Endothelial cell of umbilical vein (primary cell): ENCODE data around the gene CD320. TPM values are rescaled to one million over a fixed set of nuclear protein-coding genes. Genes with fewer than 3 reads are reported as not detected.

ENCODE experiments used
- BruUV-seq: library from RNA; stranded (reverse); fragments of 400-500 nt; replicated peaks from 2 replicates; lab custom pipeline; 2021; lab: Mats Ljungman, UMichigan
- CTCF ChIA-PET: fragments of 300-600, 350-600 bp; sonication (Branson Sonifier 250); formaldehyde crosslinking; loops from one replicate; lab custom pipeline; 2021; ENCODE audit warnings: antibody characterized with exemption, inconsistent platforms; lab: Charles Lee
- POLR2A ChIA-PET: fragments of 300-600, 350-600 bp; sonication (Branson Sonifier 250); formaldehyde crosslinking; loops from one replicate; lab custom pipeline; 2021; ENCODE audit warnings: antibody characterized with exemption, inconsistent platforms; lab: Charles Lee
- DNase-seq: peaks from one replicate; pipeline ENCODE4 v3.0.0-alpha.2; 2011; ENCODE audit warnings: low read depth, low spot score
- FAIRE-seq: peaks from 2 replicates; lab custom pipeline; 2011; peaks lifted over from hg19 to GRCh38; lab: Jason Lieb, UNC
- H2AFZ ChIP-seq: 2 replicates; pipeline ENCODE4 v1.6.0; 2012; ENCODE audit warnings: low read depth, low read length, control low read depth, inconsistent platforms
- H3K27ac ChIP-seq: 2 replicates; pipeline ENCODE4 v1.5.1; 2011; ENCODE audit warnings: low read depth, mild to moderate bottlenecking, control low read depth, low read length, moderate library complexity; ENCODE audit not compliant: insufficient read depth
- H3K27me3 ChIP-seq, 2 experiments: 2 replicates each; pipeline versions ENCODE4 v1.6.0 to v1.6.1; 2011; ENCODE audit warnings: low read length in 2 of 2, mixed read lengths in 1 of 2; ENCODE audit not compliant: control insufficient read depth in 2 of 2, insufficient read depth in 2 of 2
- H3K36me3 ChIP-seq, 2 experiments: 2 replicates in 1 of 2; 3 replicates in 1 of 2; pipeline ENCODE4 v1.5.1; 2011; ENCODE audit warnings: low read length in 2 of 2, mild to moderate bottlenecking in 1 of 2, moderate library complexity in 1 of 2; ENCODE audit not compliant: control insufficient read depth in 2 of 2, insufficient read depth in 2 of 2; ENCODE audit errors: extremely low read depth in 1 of 2
- H3K4me1 ChIP-seq: 3 replicates; pipeline ENCODE4 v1.5.1; 2011; ENCODE audit warnings: mild to moderate bottlenecking, low read length; ENCODE audit not compliant: control insufficient read depth, insufficient read depth; ENCODE audit errors: extremely low read depth
- H3K4me2 ChIP-seq: 2 replicates; pipeline ENCODE4 v1.6.1; 2011; ENCODE audit warnings: low read length, control low read depth, mixed read lengths; ENCODE audit not compliant: insufficient read depth
- H3K4me3 ChIP-seq, 3 experiments: fragments of 200-600 bp in 1 of 3; sonication (generic), shearing (Covaris generic) in 1 of 3; replicated peaks in 1 of 3; 2 replicates each; pipeline ENCODE4 v1.5.1; 2011 to 2016; ENCODE audit warnings: control low read depth in 3 of 3, low read length in 3 of 3, mild to moderate bottlenecking in 2 of 3, inconsistent platforms in 1 of 3, low read depth in 1 of 3, moderate library complexity in 1 of 3; ENCODE audit not compliant: insufficient read depth in 1 of 3
- H3K79me2 ChIP-seq: 2 replicates; pipeline ENCODE4 v1.6.0; 2012; ENCODE audit warnings: low read length, inconsistent platforms; ENCODE audit not compliant: control insufficient read depth, insufficient read depth
- H3K9ac ChIP-seq: replicated peaks from 2 replicates; pipeline ENCODE3; 2011; ENCODE audit warnings: low read length, control low read depth; ENCODE audit not compliant: insufficient read depth; ENCODE audit errors: extremely low read depth
- H3K9me1 ChIP-seq: replicated peaks from 3 replicates; pipeline ENCODE4 v1.6.0; 2011; ENCODE audit warnings: mild to moderate bottlenecking, low read length; ENCODE audit not compliant: control insufficient read depth, insufficient read depth; ENCODE audit errors: extremely low read depth
- H3K9me3 ChIP-seq: replicated peaks from 2 replicates; pipeline ENCODE4 v1.5.1; 2012; ENCODE audit warnings: low read length, inconsistent platforms; ENCODE audit not compliant: control insufficient read depth, insufficient read depth
- H4K20me1 ChIP-seq: replicated peaks from 2 replicates; pipeline ENCODE3; 2011; ENCODE audit warnings: mild to moderate bottlenecking, low read length; ENCODE audit not compliant: control insufficient read depth, insufficient read depth; ENCODE audit errors: extremely low read depth
- CTCF ChIP-seq, 2 donors: IDR thresholded peaks; 1 replicate in 1 of 2; 2 replicates in 1 of 2; pipeline ENCODE4 v1.5.1; 2011; ENCODE audit warnings: low read length in 2 of 2, mild to moderate bottlenecking in 2 of 2, moderate library complexity in 2 of 2, control low read depth in 1 of 2, inconsistent platforms in 1 of 2, low read depth in 1 of 2; ENCODE audit not compliant: insufficient read depth in 1 of 2; ENCODE audit errors: extremely low read depth in 1 of 2
- EZH2 ChIP-seq: IDR thresholded peaks from 2 replicates; pipeline ENCODE4 v1.6.1; 2012; ENCODE audit warnings: borderline replicate concordance, low read depth, mild to moderate bottlenecking, moderate library complexity, low read length, inconsistent platforms; ENCODE audit not compliant: severe bottlenecking
- FOS ChIP-seq: IDR thresholded peaks from 2 replicates; pipeline ENCODE4 v1.6.1; 2011; ENCODE audit warnings: mild to moderate bottlenecking, low read length, moderate library complexity, borderline replicate concordance; ENCODE audit not compliant: insufficient read depth
- GATA2 ChIP-seq: IDR thresholded peaks from 2 replicates; pipeline ENCODE4 v1.7.0; 2011; ENCODE audit warnings: low read depth, mild to moderate bottlenecking, moderate library complexity, mixed read lengths, low read length; ENCODE audit not compliant: insufficient read length, insufficient read depth
- JUN ChIP-seq: IDR thresholded peaks from 2 replicates; pipeline ENCODE4 v1.6.1; 2011; ENCODE audit warnings: borderline replicate concordance, low read depth; ENCODE audit not compliant: insufficient read length, insufficient read depth
- MAX ChIP-seq: IDR thresholded peaks from 2 replicates; pipeline ENCODE4 v1.6.1; 2011; ENCODE audit not compliant: insufficient read depth, insufficient read length
- MYC ChIP-seq: IDR thresholded peaks from one replicate; pipeline ENCODE4 v1.6.1; 2011; ENCODE audit warnings: mild to moderate bottlenecking, low read depth, low read length
- POLR2A ChIP-seq: IDR thresholded peaks from 2 replicates; pipeline ENCODE4 v1.6.1; 2012; ENCODE audit warnings: low read depth, mild to moderate bottlenecking, control low read depth, low read length
- POLR2AphosphoS5 ChIP-seq: IDR thresholded peaks from 2 replicates; pipeline ENCODE4 v1.6.1; 2012; ENCODE audit warnings: low read depth, mild to moderate bottlenecking, control low read depth, low read length, moderate library complexity; ENCODE audit not compliant: insufficient read depth
- dilution Hi-C: fragments of 300-500 bp; cut with MboI; formaldehyde crosslinking; loops from one replicate; pipeline ENCODE4 v1.15.0; 2019; ENCODE audit warnings: low sequenced_read_pairs; ENCODE audit not compliant: extremely low pct_ligation_motif_present
- intact Hi-C: fragments of 100-400 bp; cut with micrococcal nuclease; formaldehyde crosslinking; loops from one replicate; pipeline ENCODE4 v1.10.0; 2022
- polyA plus RNA-seq, 4 experiments: library from polyadenylated mRNA; depleted of rRNA in 3 of 4; stranded (reverse) in 3 of 4; unstranded in 1 of 4; fragments of >200 nt; gene quantifications; 2 replicates each; pipeline versions ENCODE4 v1.2.1 to v1.2.3, GENCODE V29; 2011 to 2012; ENCODE audit warnings: missing spikeins in 1 of 4
- total RNA-seq: library from RNA; stranded (reverse); gene quantifications from 2 replicates; pipeline ENCODE4 v1.2.3, GENCODE V29; 2021

The CD320 gene
- total and polyA plus RNA-seq, 2 donors (not counting 3 experiments of a cell fraction or from before 2014, with no cell fraction given), result 84.9 to 190 TPM

DNA sequence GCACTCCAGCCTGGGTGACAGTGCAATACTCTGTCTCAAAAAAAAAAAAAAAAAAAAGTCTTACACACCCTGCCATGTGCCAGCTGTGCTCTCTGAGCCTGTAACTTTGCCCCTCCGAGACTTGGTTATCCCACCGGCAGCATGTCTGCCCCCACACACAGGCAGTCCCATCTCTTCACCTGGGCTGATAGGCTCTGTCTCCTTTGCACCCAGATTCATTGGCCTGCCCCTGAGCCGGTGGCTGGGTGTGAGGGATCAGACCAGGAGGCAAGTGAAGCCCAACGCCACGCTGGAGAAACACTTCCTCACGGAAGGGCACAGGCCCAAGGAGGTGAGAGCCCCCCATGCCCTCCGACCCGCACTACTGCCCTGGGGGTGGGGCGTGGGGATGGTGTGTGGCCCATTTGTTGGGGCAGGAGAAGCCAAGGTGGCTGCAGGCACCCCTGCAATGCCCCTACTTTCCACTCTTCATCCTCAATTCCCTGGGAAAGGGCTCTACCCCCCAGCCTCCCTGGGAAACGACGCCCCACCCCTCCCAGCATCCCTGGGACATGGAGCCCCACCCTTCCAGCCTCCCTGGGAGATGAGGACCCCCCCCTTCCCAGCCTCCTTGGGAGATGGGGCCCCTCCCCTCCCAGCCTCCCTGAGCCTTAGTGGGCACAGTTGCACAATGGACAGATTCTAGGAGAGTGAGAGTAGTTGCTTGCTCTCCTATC lies 53.7 kb downstream of the CD320 start:
- H3K9ac ChIP-seq, result no peak overlapping the region
- H2AFZ ChIP-seq, result no peak overlapping the region
- no peaks in the 10 kb centered on the region for H3K27me3 ChIP-seq
- H3K4me3 ChIP-seq, result no peak overlapping the region
- no peak overlapping the region for H3K27ac ChIP-seq
- no peaks in the 10 kb centered on the region for H4K20me1 ChIP-seq
- no peaks in the 10 kb centered on the region for H3K9me1 ChIP-seq
- dilution Hi-C loops, result no loop called here
- no TSS peak for BruUV-seq
- no peaks in the 10 kb centered on the region for H3K79me2 ChIP-seq
- intact Hi-C loops, result no loop called here
- H3K9me3 ChIP-seq, result no peaks in the 10 kb centered on the region
- DNase-seq, result no peak
- POLR2A ChIA-PET, result no interaction called here
- H3K4me1 ChIP-seq, result no peaks in the 10 kb centered on the region
- H3K36me3 ChIP-seq, result no peaks in the 10 kb centered on the region
- TF ChIP-seq MYC (no peak), MAX (no peak), EZH2 (no peak), FOS (no peak), CTCF (IDR thresholded peaks at IDR 0.05; ENCODE audit: extremely low read depth in 1 of 2, insufficient read depth in 1 of 2, low read depth in 1 of 2, low read length in 2 of 2) (no peak), GATA2 (no peak), JUN (no peak), POLR2A (no peak), POLR2AphosphoS5 (no peak)
- no peak for FAIRE-seq
- H3K4me2 ChIP-seq, result no peak overlapping the region
- CTCF ChIA-PET, result interaction anchor here (0.9 to 9.2 kb wide), 5 partner anchors 96 to 310 kb away, joined by 3 to 117 read pairs (median 4); partner anchors contain the start of gene TIMM44
